GM12892 (cell line): ENCODE data around the gene C2CD4C.
"Not testable (repeated sequence)": the region's sequence is repeated elsewhere in the genome, so short reads cannot be mapped to it uniquely, and the experiment has no call there.

ENCODE experiments used
- POLR2A ChIP-seq: IDR thresholded peaks from 2 replicates; pipeline ENCODE4 v1.6.1; 2011; ENCODE audit warnings: low read depth, low read length, control low read depth
- POLR2AphosphoS5 ChIP-seq: IDR thresholded peaks from 2 replicates; pipeline ENCODE4 v1.6.1; 2011; ENCODE audit warnings: low read depth, low read length, control low read depth

DNA sequence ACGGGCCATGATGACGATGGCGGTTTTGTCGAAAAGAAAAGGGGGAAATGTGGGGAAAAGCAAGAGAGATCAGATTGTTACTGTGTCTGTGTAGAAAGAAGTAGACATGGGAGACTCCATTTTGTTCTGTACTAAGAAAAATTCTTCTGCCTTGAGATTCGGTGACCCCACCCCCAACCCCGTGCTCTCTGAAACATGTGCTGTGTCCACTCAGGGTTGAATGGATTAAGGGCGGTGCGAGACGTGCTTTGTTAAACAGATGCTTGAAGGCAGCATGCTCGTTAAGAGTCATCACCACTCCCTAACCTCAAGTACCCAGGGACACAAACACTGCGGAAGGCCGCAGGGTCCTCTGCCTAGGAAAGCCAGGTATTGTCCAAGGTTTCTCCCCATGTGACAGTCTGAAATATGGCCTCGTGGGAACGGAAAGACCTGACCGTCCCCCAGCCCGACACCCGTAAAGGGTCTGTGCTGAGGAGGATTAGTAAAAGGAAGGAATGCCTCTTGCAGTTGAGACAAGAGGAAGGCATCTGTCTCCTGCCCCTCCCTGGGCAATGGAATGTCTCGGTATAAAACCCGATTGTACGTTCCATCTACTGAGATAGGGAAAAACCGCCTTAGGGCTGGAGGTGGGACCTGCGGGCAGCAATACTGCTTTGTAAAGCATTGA, 22.2 kb downstream of the C2CD4C start:
- TF ChIP-seq POLR2A, POLR2AphosphoS5: not testable (repeated sequence)
